Loucy (cell line): ENCODE results near the gene SNX8.

ENCODE experiments used
- H2AFZ ChIP-seq: fragments of 200-600 bp; sonication (generic); 2 replicates; pipeline ENCODE4 v1.6.0; 2016; ENCODE audit warnings: antibody characterized with exemption, mild to moderate bottlenecking, low read length, moderate library complexity
- H3F3A ChIP-seq: fragments of 200-600 bp; 2 replicates; pipeline ENCODE4 v1.6.0; 2016; ENCODE audit warnings: antibody characterized with exemption, low read depth, mild to moderate bottlenecking
- H3K27me3 ChIP-seq: fragments of 200-600 bp; sonication (generic); 2 replicates; pipeline ENCODE4 v1.6.1; 2014; ENCODE audit warnings: low read length, mild to moderate bottlenecking; ENCODE audit not compliant: insufficient read depth, poor library complexity, severe bottlenecking
- H3K36me3 ChIP-seq: fragments of 200-600 bp; sonication (generic); 2 replicates; pipeline ENCODE4 v1.6.1; 2016; ENCODE audit warnings: low read length; ENCODE audit not compliant: insufficient read depth
- H3K4me1 ChIP-seq: fragments of 200-600 bp; sonication (generic); 2 replicates; pipeline ENCODE4 v1.5.1; 2014; ENCODE audit warnings: low read length, mild to moderate bottlenecking; ENCODE audit not compliant: insufficient read depth, poor library complexity, severe bottlenecking
- H3K4me2 ChIP-seq: fragments of 200-600 bp; sonication (generic); 2 replicates; pipeline ENCODE4 v1.6.0; 2014; ENCODE audit warnings: antibody characterized with exemption, low read length, low read depth, mild to moderate bottlenecking; ENCODE audit not compliant: poor library complexity, severe bottlenecking
- H3K4me3 ChIP-seq: fragments of 200-600 bp; sonication (generic); 2 replicates; pipeline ENCODE4 v1.5.1; 2014; ENCODE audit warnings: low read length, mild to moderate bottlenecking, mixed read lengths; ENCODE audit not compliant: poor library complexity, severe bottlenecking
- H3K79me2 ChIP-seq: fragments of 200-600 bp; sonication (generic); 2 replicates; pipeline ENCODE4 v1.6.1; 2014; ENCODE audit warnings: low read length; ENCODE audit not compliant: insufficient read depth
- H3K9ac ChIP-seq: fragments of 200-600 bp; sonication (generic); 2 replicates; pipeline ENCODE4 v1.6.0; 2014; ENCODE audit warnings: mild to moderate bottlenecking, low read depth, low read length, moderate library complexity; ENCODE audit not compliant: poor library complexity, severe bottlenecking
- H3K9me2 ChIP-seq: fragments of 200-600 bp; sonication (generic); replicated peaks from 2 replicates; pipeline ENCODE4 v1.6.1; 2016; ENCODE audit warnings: low read depth, low read length, mixed read lengths
- H3K9me3 ChIP-seq: fragments of 200-600 bp; sonication (generic); 2 replicates; pipeline ENCODE4 v1.6.1; 2014; ENCODE audit warnings: mild to moderate bottlenecking, antibody characterized with exemption, low read length, low read depth; ENCODE audit not compliant: insufficient read depth
- H4K20me1 ChIP-seq: fragments of 200-600 bp; sonication (generic); 2 replicates; pipeline ENCODE4 v1.6.0; 2014; ENCODE audit warnings: antibody characterized with exemption, low read length, mild to moderate bottlenecking; ENCODE audit not compliant: insufficient read depth, poor library complexity, severe bottlenecking
- CTCF ChIP-seq: fragments of 200-600 bp; sonication (generic); conservative IDR thresholded peaks from 2 replicates; pipeline ENCODE4 v1.5.1; 2014; ENCODE audit warnings: mild to moderate bottlenecking, antibody characterized with exemption, low read length
- EZH2phosphoT487 ChIP-seq: fragments of 200-600 bp; IDR thresholded peaks from 2 replicates; pipeline ENCODE4 v1.6.1; 2018; ENCODE audit warnings: antibody characterized with exemption, mild to moderate bottlenecking, moderate library complexity, borderline replicate concordance

SNX8 gene

GRCh38 chr7:2326951-2327350 is 12.7 kb upstream of the SNX8 start:
- H3K9ac ChIP-seq = no peak overlapping the region
- no peaks in the 10 kb centered on the region for H3K4me1 ChIP-seq

GRCh38 chr7:2325162-2325561 is 10.9 kb upstream of the SNX8 start:
- no peaks in the 10 kb centered on the region for H3K4me1 ChIP-seq
- H3K79me2 ChIP-seq = no peaks in the 10 kb centered on the region
- TF ChIP-seq EZH2phosphoT487 (no peak), CTCF (no peak)
- no peaks in the 10 kb centered on the region for H3F3A ChIP-seq
- H3K9me3 ChIP-seq = no peaks in the 10 kb centered on the region
- H3K36me3 ChIP-seq = no peaks in the 10 kb centered on the region
- no peak overlapping the region for H3K4me3 ChIP-seq
- H3K4me2 ChIP-seq = no peak overlapping the region
- H3K27me3 ChIP-seq = no peaks in the 10 kb centered on the region
- no peak overlapping the region for H2AFZ ChIP-seq
- H4K20me1 ChIP-seq = no peaks in the 10 kb centered on the region
- no peaks in the 10 kb centered on the region for H3K9me2 ChIP-seq
- no peak overlapping the region for H3K9ac ChIP-seq

More at GRCh38 chr7:2326951-2327350, 12.7 kb upstream of the SNX8 start:
- no peaks in the 10 kb centered on the region for H4K20me1 ChIP-seq
- no peaks in the 10 kb centered on the region for H3K79me2 ChIP-seq
- no peak overlapping the region for H2AFZ ChIP-seq
- H3F3A ChIP-seq = no peaks in the 10 kb centered on the region
- H3K4me3 ChIP-seq = no peak overlapping the region
- H3K36me3 ChIP-seq = no peaks in the 10 kb centered on the region
- H3K9me3 ChIP-seq = no peaks in the 10 kb centered on the region
- TF ChIP-seq EZH2phosphoT487 = no peak
- no peak for TF ChIP-seq CTCF
- no peaks in the 10 kb centered on the region for H3K27me3 ChIP-seq
- no peak overlapping the region for H3K4me2 ChIP-seq
- H3K9me2 ChIP-seq = no peaks in the 10 kb centered on the region

GRCh38 chr7:2321020-2321419 is 6.8 kb upstream of the SNX8 start:
- Histone ChIP-seq H3K4me3 (no peak overlapping the region), H3K9me3 (no peaks in the 10 kb centered on the region), H3K36me3 (no peaks in the 10 kb centered on the region), H4K20me1 (no peaks in the 10 kb centered on the region), H2AFZ (no peak overlapping the region), H3K9me2 (no peaks in the 10 kb centered on the region), H3K9ac (no peak overlapping the region), H3K4me2 (no peak overlapping the region), H3F3A (no peaks in the 10 kb centered on the region), H3K4me1 (peaks cover 9% of the 10 kb centered on the region), H3K27me3 (no peaks in the 10 kb centered on the region), H3K79me2 (no peaks in the 10 kb centered on the region)
- no peak for TF ChIP-seq CTCF
- TF ChIP-seq EZH2phosphoT487 = no peak
